Glutamatergic neuron (in vitro differentiated cells): ENCODE measurements around the gene HOXD12. TPM values are rescaled to one million over a fixed set of nuclear protein-coding genes. Genes with fewer than 3 reads are reported as not detected.

Experiments
- DNase-seq: peaks from one replicate; pipeline ENCODE4 v3.0.0; 2022
- H3K27ac Mint-ChIP-seq: one replicate; pipeline ENCODE4 v1.8.0; 2020; ENCODE audit warnings: mild to moderate bottlenecking, mixed read lengths, inconsistent platforms; ENCODE audit not compliant: unreplicated experiment
- H3K27me3 Mint-ChIP-seq: one replicate; pipeline ENCODE4 v1.8.0; 2020; ENCODE audit warnings: mild to moderate bottlenecking, moderate library complexity, mixed read lengths, inconsistent platforms; ENCODE audit not compliant: unreplicated experiment
- H3K36me3 Mint-ChIP-seq: one replicate; pipeline ENCODE4 v1.8.0; 2020; ENCODE audit warnings: mild to moderate bottlenecking, mixed read lengths, inconsistent platforms; ENCODE audit not compliant: unreplicated experiment
- H3K4me1 Mint-ChIP-seq: one replicate; pipeline ENCODE4 v1.8.0; 2020; ENCODE audit warnings: mild to moderate bottlenecking, low read depth, mixed read lengths, inconsistent platforms; ENCODE audit not compliant: unreplicated experiment
- H3K4me3 Mint-ChIP-seq: one replicate; pipeline ENCODE4 v1.8.0; 2020; ENCODE audit warnings: mild to moderate bottlenecking, mixed read lengths, inconsistent platforms; ENCODE audit not compliant: unreplicated experiment
- H3K9me3 Mint-ChIP-seq: one replicate; pipeline ENCODE4 v1.8.0; 2020; ENCODE audit warnings: mild to moderate bottlenecking, moderate library complexity, mixed read lengths, inconsistent platforms; ENCODE audit not compliant: unreplicated experiment
- total RNA-seq: library from RNA; stranded (reverse); fragmentation: NEBNext Ultra II Directional; extraction: Animal tissue kit (Norgen Biotek cat#: 25700); gene quantifications from one replicate; pipeline ENCODE4 v1.2.1, GENCODE V29; 2021; ENCODE audit not compliant: unreplicated experiment
- TF ChIP-seq, protein P1 (sequence below): fragments of 200-600 bp; sonication (generic); IDR thresholded peaks from one replicate; pipeline ENCODE4 v1.5.0; 2021; ENCODE audit not compliant: partially characterized antibody, unreplicated experiment

Gene HOXD12
- total RNA-seq, 1 donor from 2014 or later: not detected

DNA sequence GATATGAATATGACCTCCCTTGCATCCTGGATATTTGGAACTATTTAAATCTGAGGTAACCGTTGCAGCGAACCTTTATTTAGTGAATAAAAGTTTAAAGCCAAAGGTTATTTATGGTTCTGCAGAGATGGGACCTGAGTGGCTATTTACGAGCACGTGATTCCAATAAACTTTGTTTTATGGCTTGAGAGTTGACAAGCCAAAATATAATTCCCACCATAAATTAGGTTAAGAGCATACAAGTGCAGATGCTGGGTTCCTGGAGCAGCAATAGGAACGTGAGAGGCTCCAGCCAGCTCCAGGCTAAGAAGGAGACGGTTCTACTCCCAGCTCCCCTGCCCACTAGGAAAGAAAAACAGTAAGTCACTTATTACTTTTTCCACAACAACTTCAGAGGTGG lies 46.5 kb downstream of the HOXD12 start:
- H3K4me1 Mint-ChIP-seq: no peaks in the 10 kb centered on the region
- H3K36me3 Mint-ChIP-seq: no peaks in the 10 kb centered on the region
- H3K9me3 Mint-ChIP-seq: peaks cover 4% of the 10 kb centered on the region
- H3K27ac Mint-ChIP-seq: no peak overlapping the region
- H3K27me3 Mint-ChIP-seq: peaks cover 42% of the 10 kb centered on the region
- no peak for DNase-seq
- TF ChIP-seq, protein P1, sequence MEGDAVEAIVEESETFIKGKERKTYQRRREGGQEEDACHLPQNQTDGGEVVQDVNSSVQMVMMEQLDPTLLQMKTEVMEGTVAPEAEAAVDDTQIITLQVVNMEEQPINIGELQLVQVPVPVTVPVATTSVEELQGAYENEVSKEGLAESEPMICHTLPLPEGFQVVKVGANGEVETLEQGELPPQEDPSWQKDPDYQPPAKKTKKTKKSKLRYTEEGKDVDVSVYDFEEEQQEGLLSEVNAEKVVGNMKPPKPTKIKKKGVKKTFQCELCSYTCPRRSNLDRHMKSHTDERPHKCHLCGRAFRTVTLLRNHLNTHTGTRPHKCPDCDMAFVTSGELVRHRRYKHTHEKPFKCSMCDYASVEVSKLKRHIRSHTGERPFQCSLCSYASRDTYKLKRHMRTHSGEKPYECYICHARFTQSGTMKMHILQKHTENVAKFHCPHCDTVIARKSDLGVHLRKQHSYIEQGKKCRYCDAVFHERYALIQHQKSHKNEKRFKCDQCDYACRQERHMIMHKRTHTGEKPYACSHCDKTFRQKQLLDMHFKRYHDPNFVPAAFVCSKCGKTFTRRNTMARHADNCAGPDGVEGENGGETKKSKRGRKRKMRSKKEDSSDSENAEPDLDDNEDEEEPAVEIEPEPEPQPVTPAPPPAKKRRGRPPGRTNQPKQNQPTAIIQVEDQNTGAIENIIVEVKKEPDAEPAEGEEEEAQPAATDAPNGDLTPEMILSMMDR: no peak
- H3K4me3 Mint-ChIP-seq: no peak overlapping the region

DNA sequence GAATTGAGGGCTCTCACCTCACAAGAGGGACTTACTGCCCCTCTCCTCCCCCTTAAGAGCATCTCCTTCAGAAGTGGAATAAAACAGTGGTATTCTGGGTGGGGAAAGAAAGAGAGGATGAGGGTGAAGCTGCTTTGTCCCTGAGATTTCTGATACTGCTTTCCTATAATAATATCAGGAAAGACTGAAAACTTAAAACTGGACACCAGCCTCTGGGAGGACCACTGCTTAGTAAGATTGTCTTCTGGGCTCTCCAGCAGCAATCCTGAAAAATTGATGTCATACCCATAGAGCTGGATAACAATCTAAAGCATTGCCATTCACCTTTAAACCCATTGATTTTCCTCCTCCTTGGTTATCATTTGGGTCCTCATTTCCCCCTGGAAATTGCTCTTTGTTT lies 47.0 kb downstream of the HOXD12 start:
- no peak overlapping the region for H3K27ac Mint-ChIP-seq
- peaks cover 3% of the 10 kb centered on the region for H3K9me3 Mint-ChIP-seq
- TF ChIP-seq, protein P1: no peak
- peaks cover 43% of the 10 kb centered on the region for H3K27me3 Mint-ChIP-seq
- no peak for DNase-seq
- no peaks in the 10 kb centered on the region for H3K36me3 Mint-ChIP-seq
- H3K4me1 Mint-ChIP-seq: no peaks in the 10 kb centered on the region
- no peak overlapping the region for H3K4me3 Mint-ChIP-seq

DNA sequence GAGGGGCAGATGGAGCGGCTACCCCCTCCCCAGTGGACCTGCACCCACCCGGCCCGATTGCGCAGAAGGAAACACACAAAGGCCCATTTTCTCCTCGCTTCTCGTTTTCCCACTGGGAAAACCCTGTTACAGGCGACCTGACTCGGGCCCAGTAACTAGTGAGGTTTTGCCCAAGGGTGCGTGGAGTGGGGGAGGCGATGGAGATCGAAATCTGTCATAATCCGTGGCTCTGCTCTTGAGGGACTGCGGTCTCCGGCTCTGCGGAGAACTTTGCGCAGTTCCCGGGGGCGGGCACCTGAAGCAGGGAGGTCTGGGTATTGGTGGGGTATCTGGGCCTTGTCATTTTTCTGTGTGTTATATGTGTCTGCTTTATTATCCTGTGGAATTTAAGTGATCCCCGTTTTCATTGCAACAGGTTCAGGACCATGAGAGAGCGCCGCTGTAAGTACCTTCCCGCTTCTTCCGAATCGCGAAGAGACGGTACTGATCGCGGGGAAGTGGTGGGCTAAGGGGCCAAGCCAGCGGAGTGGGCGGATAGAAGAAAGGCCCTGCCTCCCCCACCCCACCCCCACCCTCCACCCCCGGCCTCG lies 47.7 kb downstream of the HOXD12 start:
- no peak overlapping the region for H3K27ac Mint-ChIP-seq
- no peak for DNase-seq
- H3K9me3 Mint-ChIP-seq: peaks cover 3% of the 10 kb centered on the region
- H3K36me3 Mint-ChIP-seq: no peaks in the 10 kb centered on the region
- no peak overlapping the region for H3K4me3 Mint-ChIP-seq
- H3K4me1 Mint-ChIP-seq: no peaks in the 10 kb centered on the region
- peaks cover 43% of the 10 kb centered on the region for H3K27me3 Mint-ChIP-seq
- TF ChIP-seq, protein P1: no peak

DNA sequence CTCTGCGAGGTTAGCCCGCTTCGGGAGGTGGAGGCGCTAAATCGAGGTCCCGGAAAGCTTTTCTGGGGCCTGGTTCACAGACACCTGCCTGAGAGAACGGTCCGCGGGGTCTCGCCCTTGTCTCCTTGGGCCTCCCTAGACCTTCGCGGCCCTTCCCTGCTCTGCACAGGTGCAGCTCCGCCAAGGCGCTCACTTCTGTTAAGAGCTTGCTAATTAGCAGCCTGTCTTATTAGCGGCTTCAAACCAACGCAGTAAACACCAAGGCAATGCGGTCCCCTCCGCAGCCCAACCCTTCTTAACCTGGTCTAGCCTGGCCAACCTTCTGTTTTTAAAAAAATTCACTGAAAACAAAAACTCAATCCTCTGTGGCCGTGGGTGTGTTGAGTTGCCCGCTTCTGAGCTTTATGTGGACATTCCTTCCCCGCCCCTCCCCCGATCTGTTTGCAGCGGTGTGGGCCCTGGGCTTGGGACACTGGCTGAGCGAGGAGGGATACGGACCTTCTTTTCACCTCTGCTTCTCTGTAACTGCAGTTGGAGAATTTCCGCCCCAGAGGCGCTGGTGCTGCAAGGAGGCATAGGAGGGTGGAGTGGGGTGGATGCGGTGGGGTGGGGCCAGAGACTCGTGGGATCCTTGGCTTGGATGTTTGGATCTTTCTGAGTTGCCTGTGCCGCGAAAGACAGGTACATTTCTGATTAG lies 48.4 kb downstream of the HOXD12 start:
- Mint-ChIP-seq H3K27me3 (peaks cover 43% of the 10 kb centered on the region), H3K4me1 (no peaks in the 10 kb centered on the region), H3K27ac (no peak overlapping the region), H3K36me3 (no peaks in the 10 kb centered on the region), H3K9me3 (peaks cover 3% of the 10 kb centered on the region), H3K4me3 (no peak overlapping the region)
- no peak for DNase-seq
- TF ChIP-seq, protein P1: no peak

DNA sequence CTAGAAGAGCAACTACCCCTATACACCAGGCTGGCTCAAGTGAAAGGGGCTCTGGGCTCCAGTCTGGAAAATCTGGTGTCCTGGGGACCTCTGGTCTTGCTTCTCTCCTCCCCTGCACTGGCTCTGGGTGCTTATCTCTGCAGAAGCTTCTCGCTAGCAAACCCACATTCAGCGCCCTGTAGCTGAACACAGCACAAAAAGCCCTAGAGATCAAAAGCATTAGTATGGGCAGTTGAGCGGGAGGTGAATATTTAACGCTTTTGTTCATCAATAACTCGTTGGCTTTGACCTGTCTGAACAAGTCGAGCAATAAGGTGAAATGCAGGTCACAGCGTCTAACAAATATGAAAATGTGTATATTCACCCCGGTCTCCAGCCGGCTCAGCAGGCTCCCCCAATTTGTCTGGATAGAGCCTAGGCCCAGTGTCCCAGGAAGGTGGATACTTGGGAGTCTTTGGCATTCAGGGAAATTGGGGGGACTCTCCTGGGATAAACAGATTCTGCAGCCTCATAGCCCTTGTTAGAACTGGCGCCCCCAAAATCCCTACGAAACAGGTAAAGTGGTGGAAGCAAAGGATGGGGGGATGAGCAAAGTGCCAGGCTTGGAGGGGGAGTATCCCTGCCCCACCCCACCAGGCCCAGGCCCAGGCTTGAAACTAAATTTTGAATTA lies 49.3 kb downstream of the HOXD12 start:
- DNase-seq: no peak
- no peaks in the 10 kb centered on the region for H3K4me1 Mint-ChIP-seq

More for the DNA sequence above, 49.3 kb downstream of the HOXD12 start:
- TF ChIP-seq, protein P1: no peak
- peaks cover 45% of the 10 kb centered on the region for H3K27me3 Mint-ChIP-seq
- peaks cover 3% of the 10 kb centered on the region for H3K9me3 Mint-ChIP-seq
- no peaks in the 10 kb centered on the region for H3K36me3 Mint-ChIP-seq
- no peak overlapping the region for H3K27ac Mint-ChIP-seq
- no peak overlapping the region for H3K4me3 Mint-ChIP-seq
